GM12801 (cell line): Measurements from ENCODE around the gene TMPRSS13.

Experiments
- TF ChIP-seq, protein P1 (sequence below): IDR thresholded peaks from one replicate; pipeline ENCODE4 v1.5.1; 2011; ENCODE audit warnings: control low read depth; ENCODE audit not compliant: insufficient read length; ENCODE audit errors: extremely low read depth

The TMPRSS13 gene

DNA sequence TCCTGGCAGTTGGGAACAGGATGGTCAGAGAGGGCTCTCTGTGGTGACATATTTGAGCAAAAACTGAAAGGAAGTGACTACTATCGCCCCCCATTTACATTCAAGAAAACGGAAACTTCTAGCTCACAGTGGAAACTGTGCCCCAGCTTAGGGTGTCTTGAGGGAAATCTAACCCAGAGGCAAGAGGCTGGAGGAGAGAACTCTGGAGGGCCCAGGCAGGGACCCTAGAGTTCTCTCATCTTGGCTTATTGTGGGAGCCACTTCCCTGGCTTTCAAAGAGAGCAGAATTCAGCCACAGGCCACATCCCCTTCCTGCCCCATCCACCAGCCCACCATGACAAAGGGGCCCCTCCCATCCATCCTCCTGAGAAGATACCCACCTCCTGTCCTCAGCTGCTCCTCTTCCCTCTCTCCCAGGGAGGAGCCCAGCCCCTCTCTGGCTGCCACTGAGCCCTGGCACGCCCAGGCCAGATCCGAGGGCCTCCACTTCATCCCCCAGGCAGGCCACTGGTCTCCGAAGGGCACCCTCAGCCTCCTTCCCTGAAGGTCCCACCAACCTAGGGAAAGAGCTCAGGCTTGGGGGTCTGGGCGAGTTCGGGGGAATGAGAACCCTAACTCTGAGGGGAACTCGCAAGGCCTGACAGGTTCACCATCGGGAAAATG, 1.6 kb upstream of the TMPRSS13 start:
- TF ChIP-seq, protein P1, sequence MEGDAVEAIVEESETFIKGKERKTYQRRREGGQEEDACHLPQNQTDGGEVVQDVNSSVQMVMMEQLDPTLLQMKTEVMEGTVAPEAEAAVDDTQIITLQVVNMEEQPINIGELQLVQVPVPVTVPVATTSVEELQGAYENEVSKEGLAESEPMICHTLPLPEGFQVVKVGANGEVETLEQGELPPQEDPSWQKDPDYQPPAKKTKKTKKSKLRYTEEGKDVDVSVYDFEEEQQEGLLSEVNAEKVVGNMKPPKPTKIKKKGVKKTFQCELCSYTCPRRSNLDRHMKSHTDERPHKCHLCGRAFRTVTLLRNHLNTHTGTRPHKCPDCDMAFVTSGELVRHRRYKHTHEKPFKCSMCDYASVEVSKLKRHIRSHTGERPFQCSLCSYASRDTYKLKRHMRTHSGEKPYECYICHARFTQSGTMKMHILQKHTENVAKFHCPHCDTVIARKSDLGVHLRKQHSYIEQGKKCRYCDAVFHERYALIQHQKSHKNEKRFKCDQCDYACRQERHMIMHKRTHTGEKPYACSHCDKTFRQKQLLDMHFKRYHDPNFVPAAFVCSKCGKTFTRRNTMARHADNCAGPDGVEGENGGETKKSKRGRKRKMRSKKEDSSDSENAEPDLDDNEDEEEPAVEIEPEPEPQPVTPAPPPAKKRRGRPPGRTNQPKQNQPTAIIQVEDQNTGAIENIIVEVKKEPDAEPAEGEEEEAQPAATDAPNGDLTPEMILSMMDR: no peak

DNA sequence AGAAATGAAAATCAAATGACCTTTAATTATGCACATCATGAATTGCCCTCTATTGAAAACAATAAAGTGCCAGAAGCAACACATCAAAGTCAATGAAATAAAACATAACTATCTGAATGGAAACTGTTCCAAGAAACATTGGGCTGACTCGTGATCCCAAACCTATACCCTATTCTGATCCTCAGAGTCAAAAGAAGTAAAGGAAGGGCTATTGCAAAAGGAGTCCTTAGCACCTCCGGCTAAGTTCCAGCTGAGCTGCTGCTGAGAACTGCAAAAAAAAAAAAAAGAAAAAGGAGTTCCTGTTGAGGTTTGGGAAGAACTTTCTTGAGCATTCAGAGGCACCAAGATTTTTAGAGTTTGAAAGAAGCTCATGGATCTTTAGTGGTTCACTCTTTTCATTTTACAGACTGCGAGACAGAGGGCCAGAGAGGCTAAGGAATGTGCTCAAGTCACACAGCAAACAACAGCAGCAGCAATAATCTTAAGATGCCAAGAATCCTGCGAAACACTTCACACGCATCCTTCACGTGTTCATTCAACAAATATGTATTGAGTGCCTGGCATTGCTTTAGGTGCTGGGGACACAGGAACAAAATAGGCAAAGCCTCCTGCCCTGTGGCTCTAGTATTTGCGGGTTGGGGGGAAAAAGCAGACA, 841 bp upstream of the TMPRSS13 start:
- TF ChIP-seq, protein P1: no peak

DNA sequence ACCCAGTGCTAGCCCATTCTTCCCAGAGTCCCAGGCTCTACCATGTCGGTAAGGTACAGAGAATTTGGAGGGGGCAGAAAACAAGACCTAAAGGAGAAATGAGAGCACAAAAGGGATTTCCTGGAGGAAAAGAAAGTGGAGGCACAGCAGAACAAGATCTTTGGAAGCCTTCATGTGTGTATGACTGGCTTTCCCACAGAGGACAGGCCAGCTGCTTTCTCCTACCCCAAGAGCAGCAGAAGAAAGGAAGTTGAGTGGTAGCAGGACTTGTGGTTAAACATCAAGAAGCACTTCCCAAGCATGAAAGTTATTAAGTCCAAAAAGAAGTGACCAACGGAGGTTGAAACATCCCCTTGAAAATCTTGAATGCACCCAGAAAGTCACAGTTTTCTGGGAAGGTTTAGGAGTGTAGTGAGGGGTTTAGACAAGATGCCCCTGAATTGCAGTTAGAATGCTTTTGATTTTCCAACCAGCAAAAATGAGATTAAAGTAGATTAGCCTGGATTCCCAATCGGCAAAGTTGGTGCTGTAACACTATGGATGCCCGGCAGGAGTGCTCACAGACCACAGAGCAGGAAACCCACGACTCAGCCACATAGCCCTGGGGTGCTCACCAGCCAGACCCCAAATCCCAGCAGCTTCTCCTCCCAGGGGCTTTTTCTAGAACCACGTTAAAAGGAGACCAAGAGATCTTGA, 608 bp downstream of the TMPRSS13 start:
- TF ChIP-seq, protein P1: no peak

DNA sequence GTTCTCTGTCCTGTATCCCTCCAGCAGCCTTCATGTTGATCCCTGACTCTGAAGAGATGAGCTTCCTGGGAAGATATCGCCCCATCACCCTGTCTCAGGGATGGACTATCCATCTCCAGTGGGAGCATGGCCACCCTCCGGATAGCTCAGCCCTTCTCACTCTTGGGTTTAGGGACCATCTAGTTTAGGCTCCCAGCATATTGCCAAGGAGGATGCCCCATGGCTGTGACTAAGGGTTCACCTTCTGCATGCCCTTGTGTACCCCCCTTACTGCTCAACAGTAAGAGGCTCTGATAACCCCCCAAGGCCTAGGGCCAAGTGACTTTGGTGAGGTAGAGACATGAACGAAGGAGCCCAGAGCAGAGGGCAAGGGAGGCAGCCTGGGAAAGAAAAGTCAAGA, 1.3 kb downstream of the TMPRSS13 start:
- TF ChIP-seq, protein P1: no peak

DNA sequence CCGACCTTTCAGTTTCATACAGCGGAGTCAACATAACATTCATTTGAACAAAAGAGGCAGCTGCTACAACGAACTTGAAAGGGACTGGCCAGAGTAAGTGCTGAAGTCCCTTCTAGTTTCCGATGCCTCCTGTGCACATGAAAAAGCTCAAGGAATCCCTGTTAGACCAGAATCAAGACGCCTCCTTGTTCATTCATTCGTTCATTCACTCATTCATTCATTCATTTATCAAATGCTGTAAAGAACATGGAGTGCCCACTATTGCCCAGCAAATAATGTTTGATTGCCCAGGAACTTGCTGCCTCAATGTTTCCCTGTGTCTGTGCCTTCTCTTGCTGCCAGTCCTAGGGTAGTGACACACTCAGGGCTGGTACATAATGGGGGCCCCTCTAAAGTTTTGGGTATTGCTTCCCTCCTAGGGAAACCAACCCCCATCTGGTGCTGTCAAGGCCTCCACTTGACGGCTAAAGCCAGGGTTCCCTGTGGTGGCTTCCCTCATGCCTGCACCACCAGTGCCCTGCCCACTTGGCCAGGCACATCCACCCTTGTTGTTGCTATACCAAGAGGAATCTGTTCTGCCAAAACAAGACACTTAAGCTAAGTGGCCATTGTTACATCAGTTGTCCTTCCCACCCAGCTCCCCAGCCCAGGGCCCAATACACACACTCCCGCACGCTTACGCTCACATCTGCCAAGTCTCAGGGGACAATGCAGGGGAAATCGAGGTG, 3.8 kb downstream of the TMPRSS13 start:
- TF ChIP-seq, protein P1: no peak

DNA sequence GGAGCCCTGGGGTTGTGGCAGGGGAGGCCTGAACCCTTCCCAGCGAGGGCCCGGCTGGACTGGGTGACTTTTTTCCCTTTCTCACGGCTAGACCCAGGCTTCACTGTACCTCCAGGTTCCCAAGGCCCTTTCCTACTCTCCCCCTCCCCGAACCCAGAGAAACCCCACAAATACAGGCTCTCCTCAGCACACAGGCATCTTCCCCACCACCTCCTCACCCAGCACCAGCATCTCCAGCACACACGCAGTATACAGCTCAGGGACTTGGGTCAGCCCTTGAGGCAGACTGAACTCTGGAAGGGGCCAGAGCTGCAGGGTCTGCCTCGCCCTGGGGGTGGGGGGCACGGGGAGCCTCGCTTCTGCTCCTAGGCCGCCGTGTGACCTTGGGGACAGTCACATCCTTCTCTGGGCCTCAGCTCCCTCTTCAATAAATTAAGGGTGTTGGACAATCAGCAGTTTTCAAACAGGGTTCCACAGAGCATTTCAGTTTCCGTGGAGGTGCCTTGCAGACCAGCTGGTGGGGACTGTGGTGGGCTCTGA, 4.5 kb downstream of the TMPRSS13 start:
- TF ChIP-seq, protein P1: no peak

DNA sequence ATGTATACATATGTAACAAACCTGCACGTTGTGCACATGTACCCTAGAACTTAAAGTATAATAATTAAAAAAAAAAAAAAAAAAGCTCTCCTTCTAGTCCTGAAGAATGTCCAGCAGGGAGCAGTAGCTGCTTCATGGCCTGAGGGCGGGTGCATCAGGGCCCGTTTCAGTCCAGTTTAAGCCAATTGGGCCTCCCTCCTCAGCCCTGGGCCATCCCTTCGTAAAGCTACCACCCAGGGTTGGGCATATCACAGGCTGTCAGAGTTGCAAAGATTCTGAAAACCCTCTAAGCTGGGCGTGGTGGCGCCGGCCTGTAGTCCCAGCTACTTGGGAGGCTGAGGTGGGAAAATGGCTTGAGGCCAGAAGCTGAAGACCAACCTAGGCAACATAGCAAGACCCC, 5.4 kb downstream of the TMPRSS13 start:
- TF ChIP-seq, protein P1: no peak
